Lower leg skin (tissue), 3 donors: ENCODE measurements around the gene AGTR1.

Source experiments
- POLR2A ChIP-seq, 2 donors: fragments of 450-650 bp; IDR thresholded peaks; one replicate each; pipeline ENCODE4 v1.6.1; 2016 to 2017; ENCODE audit warnings: antibody characterized with exemption in 2 of 2, mild to moderate bottlenecking in 1 of 2, moderate library complexity in 1 of 2
- TF ChIP-seq, protein P1 (sequence below), 3 donors: fragments of 450-650 bp; IDR thresholded peaks; one replicate each; pipeline ENCODE4 v1.5.1; 2016; ENCODE audit warnings: antibody characterized with exemption in 3 of 3, mild to moderate bottlenecking in 3 of 3, moderate library complexity in 2 of 3

DNA sequence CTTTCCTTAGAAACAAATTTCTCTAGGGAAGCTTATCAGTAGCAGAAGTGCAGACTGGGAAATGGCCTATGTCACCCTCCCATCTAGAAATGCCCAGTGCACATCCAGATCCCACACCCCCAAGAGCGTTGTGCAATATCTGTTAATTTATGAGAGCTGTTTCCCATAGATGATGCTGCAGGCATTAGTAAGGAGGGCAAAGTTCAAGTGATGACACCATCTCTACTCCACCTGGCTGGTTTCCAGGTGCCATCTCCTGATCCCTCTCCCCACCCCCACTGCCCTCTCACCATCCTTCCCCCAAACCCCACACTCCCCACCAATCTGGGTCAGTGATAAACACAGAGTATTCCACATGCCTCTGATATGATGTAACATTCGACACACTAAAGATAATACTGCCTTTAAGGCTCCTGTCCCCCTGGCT lies 39.4 kb downstream of the AGTR1 start:
- TF ChIP-seq, protein P1, sequence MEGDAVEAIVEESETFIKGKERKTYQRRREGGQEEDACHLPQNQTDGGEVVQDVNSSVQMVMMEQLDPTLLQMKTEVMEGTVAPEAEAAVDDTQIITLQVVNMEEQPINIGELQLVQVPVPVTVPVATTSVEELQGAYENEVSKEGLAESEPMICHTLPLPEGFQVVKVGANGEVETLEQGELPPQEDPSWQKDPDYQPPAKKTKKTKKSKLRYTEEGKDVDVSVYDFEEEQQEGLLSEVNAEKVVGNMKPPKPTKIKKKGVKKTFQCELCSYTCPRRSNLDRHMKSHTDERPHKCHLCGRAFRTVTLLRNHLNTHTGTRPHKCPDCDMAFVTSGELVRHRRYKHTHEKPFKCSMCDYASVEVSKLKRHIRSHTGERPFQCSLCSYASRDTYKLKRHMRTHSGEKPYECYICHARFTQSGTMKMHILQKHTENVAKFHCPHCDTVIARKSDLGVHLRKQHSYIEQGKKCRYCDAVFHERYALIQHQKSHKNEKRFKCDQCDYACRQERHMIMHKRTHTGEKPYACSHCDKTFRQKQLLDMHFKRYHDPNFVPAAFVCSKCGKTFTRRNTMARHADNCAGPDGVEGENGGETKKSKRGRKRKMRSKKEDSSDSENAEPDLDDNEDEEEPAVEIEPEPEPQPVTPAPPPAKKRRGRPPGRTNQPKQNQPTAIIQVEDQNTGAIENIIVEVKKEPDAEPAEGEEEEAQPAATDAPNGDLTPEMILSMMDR (IDR thresholded peaks at IDR 0.05), result no peak
- no peak for TF ChIP-seq POLR2A (IDR thresholded peaks at IDR 0.05)
